ENCODE results near the gene TRAIP. TPM values are rescaled to one million over a fixed set of nuclear protein-coding genes. Genes with fewer than 3 reads are reported as not detected.
"Not testable (repeated sequence)": the region's sequence is repeated elsewhere in the genome, so short reads cannot be mapped to it uniquely, and the experiment has no call there.

TRAIP gene
- total RNA-seq, 1 experiment from 2014 or later, result 9.3 TPM

DNA sequence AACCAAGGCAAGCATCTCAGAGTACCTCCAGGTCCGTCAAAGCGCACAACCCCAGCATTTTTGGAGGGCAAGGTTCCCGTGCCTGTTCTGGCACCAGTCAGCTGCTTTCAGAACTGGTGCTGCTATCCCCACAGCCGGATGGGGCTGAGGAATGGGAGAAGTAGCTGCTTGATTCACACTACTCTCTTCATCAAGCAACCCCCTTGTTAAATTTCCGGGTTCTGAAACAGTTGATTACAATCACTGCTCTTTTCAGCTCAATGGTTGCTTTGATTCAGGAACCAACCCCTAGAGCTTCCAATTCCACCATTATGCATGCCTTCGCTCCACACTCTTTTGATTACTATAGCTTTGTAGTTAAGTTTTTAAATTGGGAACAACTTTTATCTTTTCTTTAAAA lies 30.3 kb downstream of the TRAIP start:
- H3K36me3 ChIP-seq, result peaks cover 11% of the 10 kb centered on the region
- no peak for DNase-seq (ENCODE audit: low read depth in 1 of 2, low spot score in 2 of 2)
- no peaks in the 10 kb centered on the region for H3K9me3 ChIP-seq (replicated peaks)
- H3K27me3 ChIP-seq (replicated peaks), result no peaks in the 10 kb centered on the region
- no peak overlapping the region for H3K4me3 ChIP-seq
- H3K4me1 ChIP-seq (replicated peaks), result no peaks in the 10 kb centered on the region
- no peak overlapping the region for H3K27ac ChIP-seq

DNA sequence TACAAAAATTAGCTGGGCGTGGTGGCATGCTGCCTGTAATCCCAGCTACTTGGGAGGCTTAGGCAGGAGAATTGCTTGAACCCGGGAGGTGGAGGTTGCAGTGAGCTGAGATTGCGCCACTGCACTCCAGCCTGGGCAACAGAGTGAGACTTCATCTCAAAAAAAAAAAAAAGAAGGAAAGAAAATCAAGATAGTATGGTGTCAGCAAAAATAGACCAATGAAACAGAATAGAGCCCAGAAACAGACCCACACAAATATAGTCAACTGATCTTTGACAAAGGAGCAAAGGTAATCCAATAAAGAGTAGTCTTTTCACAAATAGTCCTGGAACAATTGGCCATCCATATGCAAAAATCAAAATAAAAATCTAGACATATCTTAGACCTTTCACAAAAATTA lies 33.2 kb downstream of the TRAIP start:
- not testable (repeated sequence) for H3K9me3 ChIP-seq (replicated peaks); DNase-seq (ENCODE audit: low read depth in 1 of 2, low spot score in 2 of 2); H3K27me3 ChIP-seq (replicated peaks); H3K4me1 ChIP-seq (replicated peaks); H3K27ac ChIP-seq; H3K36me3 ChIP-seq; H3K4me3 ChIP-seq

DNA sequence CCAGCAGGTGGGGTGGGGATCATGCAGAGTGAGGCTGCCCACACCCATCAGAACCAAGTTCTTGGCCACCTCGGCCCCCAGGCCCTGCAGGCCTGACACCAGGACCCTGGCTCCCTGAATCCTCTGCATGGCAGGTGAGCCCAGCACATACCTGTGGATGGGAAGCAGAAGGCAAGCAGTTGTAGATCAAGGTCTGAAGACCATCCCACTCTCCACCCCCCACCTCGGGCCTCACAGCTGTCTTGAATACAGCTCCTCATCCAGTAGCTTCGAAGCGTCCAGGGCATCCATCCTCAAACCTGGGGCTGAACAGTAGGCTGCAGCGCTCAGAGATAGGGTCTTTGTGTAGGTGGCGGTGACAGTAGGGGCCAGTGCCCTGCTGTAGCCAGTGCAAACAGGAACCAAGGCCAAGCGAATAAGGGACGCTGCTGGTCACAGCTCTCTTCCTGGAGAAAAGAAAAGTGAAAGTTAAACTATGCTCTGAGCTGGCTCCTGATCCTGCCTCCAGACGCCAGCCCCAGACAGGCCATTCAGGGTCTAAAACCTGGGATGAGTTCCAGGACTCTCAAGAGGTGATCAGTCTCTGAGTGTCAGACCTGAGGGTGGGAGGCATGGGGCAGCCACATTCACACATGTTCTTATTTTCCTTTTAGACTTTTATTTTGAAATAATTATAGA lies 42.7 kb downstream of the TRAIP start, which contains the start of gene UBA7:
TSS of gene UBA7 (minus strand) at position 457 of the 678 bp plus-strand sequence. CDS start at position 291, 166 bp downstream.
- Histone ChIP-seq H3K9me3 (replicated peaks) (no peaks in the 10 kb centered on the region), H3K27ac (peak within 1 kb of the TSS; percentile 34), H3K4me3 (peak within 1 kb of the TSS; percentile 31), H3K36me3 (no peaks in the 10 kb centered on the region), H3K4me1 (replicated peaks) (peaks cover 9% of the 10 kb centered on the region), H3K27me3 (replicated peaks) (no peaks in the 10 kb centered on the region)
- DNase-seq (ENCODE audit: low read depth in 1 of 2, low spot score in 2 of 2), result peak in 1 of 2 experiments; percentile 56

DNA sequence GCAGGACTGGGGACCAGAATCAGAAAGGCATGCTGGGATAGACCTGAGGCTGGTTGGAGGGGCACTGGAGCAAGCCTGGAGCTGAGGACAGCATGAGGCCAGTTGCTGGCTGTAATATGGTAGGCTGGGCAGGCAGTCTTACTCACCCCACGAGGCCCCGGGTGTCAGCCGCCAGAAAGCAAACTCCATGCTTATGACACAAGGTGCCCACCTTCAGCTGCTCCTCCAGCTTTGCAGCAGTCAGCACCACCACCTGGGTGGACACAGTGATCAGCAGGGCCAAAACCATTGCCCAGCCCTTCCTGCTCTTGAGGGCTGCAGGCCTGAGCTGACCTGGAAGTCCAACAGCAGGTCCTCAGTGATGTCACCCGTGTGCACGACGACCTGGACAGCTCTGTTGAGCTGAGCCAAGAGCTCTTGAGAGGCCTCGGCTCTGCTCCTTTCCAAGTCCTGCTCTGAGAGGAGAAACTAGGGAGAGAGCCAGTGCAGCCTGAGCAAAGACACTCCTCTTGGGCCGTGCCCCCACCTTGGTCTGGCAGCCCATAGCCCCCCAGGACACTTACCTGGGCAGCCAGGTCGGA lies 43.4 kb downstream of the TRAIP start:
- H3K36me3 ChIP-seq, result no peaks in the 10 kb centered on the region
- no peaks in the 10 kb centered on the region for H3K27me3 ChIP-seq (replicated peaks)
- no peak overlapping the region for H3K27ac ChIP-seq
- peaks cover 9% of the 10 kb centered on the region for H3K4me1 ChIP-seq (replicated peaks)
- no peaks in the 10 kb centered on the region for H3K9me3 ChIP-seq (replicated peaks)
- peak overlapping the region; percentile 31 for H3K4me3 ChIP-seq
- DNase-seq (ENCODE audit: low read depth in 1 of 2, low spot score in 2 of 2), result no peak

DNA sequence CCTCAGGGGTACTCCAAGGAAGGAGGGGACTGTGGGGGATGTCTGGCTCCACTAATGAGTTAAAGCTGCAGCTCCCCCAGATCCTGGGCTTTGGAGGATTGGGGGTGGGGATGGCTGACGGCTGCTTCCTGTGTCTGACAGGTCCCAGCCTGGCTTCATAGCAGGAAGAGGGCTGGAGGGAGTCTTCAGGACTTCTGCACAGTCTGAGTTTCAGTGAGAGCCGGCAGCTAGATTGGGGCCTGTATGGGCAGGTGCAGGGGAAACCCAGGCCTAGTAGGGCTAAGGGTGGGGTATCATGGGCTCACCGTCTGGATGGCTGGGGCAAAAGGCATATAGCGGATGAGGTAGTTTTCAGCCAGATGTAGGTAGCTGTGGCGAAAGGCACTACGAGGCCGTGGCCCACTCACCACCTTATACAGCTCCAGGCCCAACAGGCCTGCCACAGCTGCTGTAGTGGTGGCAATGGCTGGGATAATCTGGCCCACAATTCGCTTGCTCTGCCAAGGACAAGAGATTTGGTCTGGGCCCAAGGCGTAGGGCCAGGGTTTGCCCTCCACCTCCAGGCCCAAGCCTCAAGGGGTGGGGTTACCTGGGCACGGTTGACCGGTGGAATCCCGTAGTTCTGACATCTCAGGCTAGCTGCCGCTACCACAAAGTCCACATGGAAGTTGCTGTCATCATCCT lies 48.8 kb downstream of the TRAIP start:
- peaks cover 9% of the 10 kb centered on the region for H3K4me1 ChIP-seq (replicated peaks)
- DNase-seq (ENCODE audit: low read depth in 1 of 2, low spot score in 2 of 2), result no peak
- H3K27ac ChIP-seq, result no peak overlapping the region

DNA sequence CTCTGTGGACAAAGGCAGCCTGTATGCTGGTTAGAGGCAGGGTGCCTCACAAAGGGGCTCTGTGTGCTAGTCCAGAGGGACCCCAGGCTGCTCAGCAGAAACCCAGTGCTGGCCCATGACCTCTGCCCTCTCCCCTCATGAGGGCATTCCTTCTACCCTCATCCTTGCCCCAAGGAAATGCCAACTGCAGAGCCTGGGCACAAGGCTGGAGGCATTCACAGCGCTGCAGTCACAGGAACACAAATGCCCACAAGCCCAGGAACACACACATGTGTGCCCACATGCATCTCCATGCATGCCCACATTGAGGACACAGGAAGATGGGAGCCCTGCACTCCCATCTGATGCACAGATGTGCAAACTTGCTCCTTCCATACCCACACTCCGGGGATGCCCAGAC lies 49.5 kb downstream of the TRAIP start:
- peaks cover 3% of the 10 kb centered on the region; the same call in 1 of the 2 replicates for H3K36me3 ChIP-seq
- DNase-seq (ENCODE audit: low read depth in 1 of 2, low spot score in 2 of 2), result no peak
- peaks cover 13% of the 10 kb centered on the region for H3K4me1 ChIP-seq (replicated peaks)
- H3K27me3 ChIP-seq (replicated peaks), result no peaks in the 10 kb centered on the region
- no peaks in the 10 kb centered on the region for H3K9me3 ChIP-seq (replicated peaks)
- no peak overlapping the region for H3K4me3 ChIP-seq
- no peak overlapping the region for H3K27ac ChIP-seq

More for the DNA sequence above, 48.8 kb downstream of the TRAIP start:
- H3K9me3 ChIP-seq (replicated peaks), result no peaks in the 10 kb centered on the region
- H3K36me3 ChIP-seq, result peaks cover 3% of the 10 kb centered on the region; the same call in 1 of the 2 replicates
- no peaks in the 10 kb centered on the region for H3K27me3 ChIP-seq (replicated peaks)
- H3K4me3 ChIP-seq, result no peak overlapping the region

DNA sequence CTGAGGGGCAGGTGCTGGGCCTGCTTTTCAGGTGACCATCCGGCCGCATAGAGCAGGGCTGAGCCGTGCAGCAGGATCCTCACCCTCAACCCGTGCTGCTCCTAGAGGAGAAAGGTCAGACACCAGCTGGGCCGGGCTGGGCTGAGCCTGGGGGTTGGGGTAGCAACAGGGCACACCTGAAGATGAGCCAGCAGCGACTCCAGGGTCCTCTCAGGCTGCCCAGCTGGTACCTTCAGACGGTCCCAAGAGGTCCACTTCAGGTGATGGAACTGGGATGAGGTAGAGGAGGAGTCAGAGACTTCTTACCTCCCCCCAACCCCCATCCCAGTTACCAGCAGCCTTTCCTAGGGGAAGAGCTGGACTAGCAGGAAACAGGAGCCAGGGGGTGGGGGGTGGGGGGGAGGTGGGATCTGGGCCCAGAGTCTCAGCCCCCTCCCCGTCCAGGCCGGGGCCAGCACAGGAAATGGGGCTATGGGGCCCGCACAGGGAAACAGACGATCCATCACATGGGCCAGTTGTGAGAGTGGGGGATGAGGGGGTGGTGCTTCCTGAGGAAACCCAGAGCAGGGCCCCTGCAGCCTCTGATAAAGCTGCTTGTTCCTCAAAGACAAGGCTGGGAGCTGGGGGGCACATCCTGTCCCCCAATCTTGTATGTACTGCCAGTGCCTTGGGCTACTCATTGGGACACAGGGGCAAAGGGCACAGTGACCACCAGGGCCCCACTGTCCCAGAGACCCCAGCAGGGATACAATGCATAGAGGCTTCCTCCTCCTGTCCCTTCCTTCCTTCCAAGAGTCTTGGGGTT lies 50.3 kb downstream of the TRAIP start:
- DNase-seq (ENCODE audit: low read depth in 1 of 2, low spot score in 2 of 2), result no peak
- Histone ChIP-seq H3K27me3 (replicated peaks) (no peaks in the 10 kb centered on the region), H3K4me3 (no peak overlapping the region), H3K27ac (no peak overlapping the region), H3K9me3 (replicated peaks) (no peaks in the 10 kb centered on the region), H3K4me1 (replicated peaks) (peaks cover 13% of the 10 kb centered on the region), H3K36me3 (peaks cover 3% of the 10 kb centered on the region; the same call in 1 of the 2 replicates)

DNA sequence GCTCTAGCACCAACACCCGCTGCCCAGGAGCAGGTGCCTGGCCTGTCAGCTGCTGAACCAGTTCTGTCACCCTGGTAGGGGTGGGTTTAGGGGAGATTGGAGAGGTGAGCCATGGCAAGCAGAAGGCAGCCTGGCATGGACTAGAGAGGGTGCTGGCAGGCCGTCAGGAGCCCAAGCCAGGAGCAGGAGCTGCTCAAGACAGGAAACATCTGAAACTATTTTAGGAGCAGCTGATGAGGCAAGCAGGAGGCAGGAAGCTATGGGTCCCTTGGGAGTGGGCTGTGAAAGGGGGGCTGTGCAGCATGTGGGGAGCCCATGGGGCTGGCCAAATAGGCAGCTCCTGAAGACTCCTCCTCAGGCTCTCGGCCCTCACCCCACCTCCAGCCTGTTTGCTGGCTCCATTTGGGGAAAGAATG lies 51.0 kb downstream of the TRAIP start:
- H3K4me3 ChIP-seq, result no peak overlapping the region
- no peaks in the 10 kb centered on the region for H3K27me3 ChIP-seq (replicated peaks)
- no peak for DNase-seq (ENCODE audit: low read depth in 1 of 2, low spot score in 2 of 2)
- no peak overlapping the region for H3K27ac ChIP-seq
- H3K36me3 ChIP-seq, result peaks cover 3% of the 10 kb centered on the region; the same call in 1 of the 2 replicates
- no peaks in the 10 kb centered on the region for H3K9me3 ChIP-seq (replicated peaks)
- H3K4me1 ChIP-seq (replicated peaks), result peaks cover 13% of the 10 kb centered on the region

DNA sequence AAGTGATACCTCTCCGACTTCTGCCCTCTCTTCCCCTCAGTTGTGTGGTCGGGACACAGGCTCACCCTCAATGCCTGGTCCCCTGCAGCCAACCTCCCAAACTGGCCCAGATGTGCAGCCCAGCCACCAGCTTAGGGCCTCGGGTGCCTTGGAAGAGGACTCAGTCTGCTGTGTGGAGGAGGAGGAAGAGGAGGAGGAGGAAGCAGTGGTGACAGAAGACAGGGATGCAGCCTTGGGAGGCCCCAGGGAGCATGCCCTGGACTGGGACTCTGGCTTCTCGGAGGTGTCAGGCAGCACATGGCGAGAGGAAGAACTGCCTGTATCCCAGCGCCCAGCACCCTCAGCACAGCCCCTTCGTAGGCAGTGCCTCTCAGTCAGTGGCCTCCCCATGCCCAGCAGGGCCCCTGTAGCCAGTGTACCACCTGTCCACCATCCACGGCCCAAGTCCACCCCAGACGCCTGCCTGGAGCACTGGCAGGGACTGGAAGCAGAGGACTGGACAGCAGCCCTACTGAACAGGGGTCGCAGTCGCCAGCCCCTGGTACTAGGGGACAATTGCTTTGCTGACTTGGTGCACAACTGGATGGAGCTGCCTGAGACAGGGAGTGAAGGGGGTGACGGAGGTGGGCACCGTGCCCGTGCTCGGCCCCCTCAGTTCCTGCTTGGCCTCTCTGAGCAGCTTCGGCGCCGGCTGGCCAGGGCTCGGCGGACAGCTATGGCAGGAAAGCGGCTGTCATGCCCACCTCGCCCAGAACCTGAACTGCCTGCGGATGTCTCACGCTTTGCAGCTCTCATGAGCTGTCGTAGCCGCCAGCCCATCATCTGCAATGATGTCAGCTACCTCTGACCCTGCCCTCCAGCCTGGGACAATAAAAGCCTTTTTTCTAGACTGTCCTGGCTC lies 52.0 kb downstream of the TRAIP start:
- H3K4me3 ChIP-seq, result peak overlapping the region; percentile 80; the same call in 1 of the 2 replicates
- no peaks in the 10 kb centered on the region for H3K27me3 ChIP-seq (replicated peaks)
- H3K4me1 ChIP-seq (replicated peaks), result peaks cover 20% of the 10 kb centered on the region
- peaks cover 3% of the 10 kb centered on the region; the same call in 1 of the 2 replicates for H3K36me3 ChIP-seq
- no peak overlapping the region for H3K27ac ChIP-seq
- no peaks in the 10 kb centered on the region for H3K9me3 ChIP-seq (replicated peaks)
- DNase-seq (ENCODE audit: low read depth in 1 of 2, low spot score in 2 of 2), result no peak

DNA sequence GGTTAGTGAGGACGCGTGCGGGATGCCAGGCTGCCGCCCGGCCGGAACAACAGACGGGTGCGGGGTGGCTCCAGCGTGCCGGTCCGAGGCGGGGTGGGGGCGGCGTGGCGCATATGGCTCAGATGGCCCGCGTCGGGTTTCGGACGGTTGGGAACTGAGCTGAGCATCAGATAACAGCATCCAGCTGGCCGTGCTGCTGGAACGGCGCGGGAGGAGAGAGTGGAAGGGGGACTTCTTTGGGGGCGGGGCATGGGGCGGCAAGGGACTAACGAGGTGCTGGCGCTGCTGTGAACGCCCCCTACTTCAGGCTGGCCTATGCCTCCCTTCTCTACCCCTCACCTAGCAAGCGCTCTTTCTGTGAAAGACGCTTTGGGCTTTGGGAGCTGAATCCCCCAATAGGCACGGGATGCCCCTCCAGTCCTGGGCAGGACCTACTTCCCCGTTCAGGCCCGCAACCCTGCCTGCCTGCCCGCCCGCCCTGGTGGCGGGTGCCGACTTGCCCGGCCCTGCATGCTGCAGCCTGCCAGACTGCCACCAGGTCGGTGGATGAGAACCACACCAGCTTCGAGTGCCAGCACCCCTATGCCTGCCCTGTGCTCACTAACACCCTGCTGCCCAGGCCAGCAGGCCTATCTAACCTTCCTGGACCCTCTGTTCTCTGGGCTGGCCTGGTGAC lies 52.8 kb downstream of the TRAIP start:
- Histone ChIP-seq H3K27ac (no peak overlapping the region), H3K27me3 (replicated peaks) (no peaks in the 10 kb centered on the region), H3K4me3 (peak overlapping the region; percentile 80), H3K4me1 (replicated peaks) (peaks cover 21% of the 10 kb centered on the region), H3K9me3 (replicated peaks) (no peaks in the 10 kb centered on the region), H3K36me3 (peaks cover 3% of the 10 kb centered on the region; the same call in 1 of the 2 replicates)
- DNase-seq (ENCODE audit: low read depth in 1 of 2, low spot score in 2 of 2), result peak in 1 of 2 experiments; percentile 22

DNA sequence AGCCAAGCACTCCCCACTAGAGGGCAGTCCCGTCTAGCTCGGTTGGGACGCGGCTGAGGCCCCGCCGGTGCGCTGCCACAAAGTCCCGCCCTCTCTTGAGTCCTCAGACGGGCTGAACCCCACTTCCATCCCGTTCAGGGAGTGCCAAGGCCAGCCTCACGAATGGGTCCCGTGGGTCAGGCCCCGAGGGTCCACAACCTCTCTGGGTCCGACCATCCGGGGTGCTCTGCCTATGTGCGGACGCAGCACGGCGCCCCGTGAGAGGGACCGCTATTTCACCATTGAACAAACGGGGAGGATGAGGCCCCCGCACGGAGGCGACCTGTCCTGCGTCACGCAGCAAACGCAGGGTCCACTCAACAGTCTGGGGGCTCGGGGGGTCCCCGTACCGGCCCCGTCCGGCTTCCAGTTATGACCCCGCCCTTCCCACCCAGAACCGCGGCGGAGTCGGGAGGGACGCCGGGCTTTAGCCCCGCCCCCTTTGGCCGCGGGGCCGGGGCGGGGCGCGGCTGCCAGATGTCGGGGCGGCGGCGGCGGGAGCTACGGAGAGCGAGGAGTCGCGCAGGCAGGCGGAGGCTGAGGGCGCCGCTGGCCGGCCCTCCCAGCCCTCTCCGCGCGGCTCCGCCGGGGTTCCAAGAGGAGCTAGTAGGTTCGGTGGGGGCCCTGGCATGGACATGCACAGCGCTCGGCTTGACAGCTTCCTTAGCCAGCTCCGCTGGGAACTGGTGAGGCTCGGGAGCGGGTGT lies 53.5 kb downstream of the TRAIP start, which contains the start of gene INKA1:
TSS of gene INKA1 (plus strand) at position 543 of the 746 bp plus-strand sequence. CDS start at position 675, 132 bp downstream.
- Histone ChIP-seq H3K27me3 (replicated peaks) (no peaks in the 10 kb centered on the region), H3K4me1 (replicated peaks) (peaks cover 21% of the 10 kb centered on the region), H3K36me3 (peaks cover 3% of the 10 kb centered on the region; the same call in 1 of the 2 replicates), H3K9me3 (replicated peaks) (no peaks in the 10 kb centered on the region), H3K4me3 (peak within 1 kb of the TSS; percentile 80), H3K27ac (peak within 1 kb of the TSS; percentile 41; the same call in 1 of the 2 replicates)
- DNase-seq (ENCODE audit: low read depth in 1 of 2, low spot score in 2 of 2), result peak; percentile 80 to 82

Data from SJSA1 (cell line).